Muscle layer of colon (tissue), 2 donors: ENCODE measurements around the gene MCFD2.

Experiments used
- H3K27ac ChIP-seq: one replicate; pipeline ENCODE4 v1.7.0; 2013; ENCODE audit warnings: low read depth, mild to moderate bottlenecking, low read length, moderate library complexity
- H3K27me3 ChIP-seq, 2 donors: one replicate each; pipeline ENCODE4 v1.7.0; 2013; ENCODE audit warnings: low read length in 2 of 2, mild to moderate bottlenecking in 2 of 2; ENCODE audit not compliant: insufficient read depth in 2 of 2, control insufficient read depth in 1 of 2
- H3K36me3 ChIP-seq: one replicate; pipeline ENCODE4 v1.7.0; 2013; ENCODE audit warnings: mild to moderate bottlenecking, low read length; ENCODE audit not compliant: insufficient read depth
- H3K4me1 ChIP-seq: one replicate; pipeline ENCODE4 v1.7.0; 2013; ENCODE audit warnings: mild to moderate bottlenecking, low read length; ENCODE audit not compliant: insufficient read depth
- H3K4me3 ChIP-seq, 2 donors: one replicate each; pipeline ENCODE4 v1.7.0; 2013; ENCODE audit warnings: low read length in 2 of 2, low read depth in 1 of 2, mild to moderate bottlenecking in 1 of 2, moderate library complexity in 1 of 2
- H3K9ac ChIP-seq: one replicate; pipeline ENCODE4 v1.7.0; 2013; ENCODE audit warnings: low read length
- H3K9me3 ChIP-seq: one replicate; pipeline ENCODE4 v1.7.0; 2013; ENCODE audit warnings: mild to moderate bottlenecking, low read length
- donor health status: abdominal sarcoma.
- donor health status: Adenocarcinoma of cecum.

Gene MCFD2

GRCh38 chr2:46893269-46893939, 22.2 kb downstream of the MCFD2 start:
- Histone ChIP-seq H3K27me3 (no peaks in the 10 kb centered on the region), H3K27ac (no peak overlapping the region), H3K4me3 (no peak overlapping the region), H3K36me3 (no peaks in the 10 kb centered on the region), H3K9me3 (no peaks in the 10 kb centered on the region), H3K9ac (no peak overlapping the region), H3K4me1 (peaks cover 8% of the 10 kb centered on the region)

- Histone ChIP-seq H3K4me3 (no peak overlapping the region), H3K9ac (no peak overlapping the region), H3K27me3 (no peaks in the 10 kb centered on the region), H3K27ac (no peak overlapping the region), H3K9me3 (no peaks in the 10 kb centered on the region), H3K4me1 (peaks cover 8% of the 10 kb centered on the region), H3K36me3 (no peaks in the 10 kb centered on the region)
Observed at GRCh38 chr2:46891956-46892553, 23.6 kb downstream of the MCFD2 start.

GRCh38 chr2:46888421-46888952, 27.1 kb downstream of the MCFD2 start:
- no peak overlapping the region for H3K27ac ChIP-seq
- H3K9me3 ChIP-seq: no peaks in the 10 kb centered on the region
- H3K36me3 ChIP-seq: no peaks in the 10 kb centered on the region
- H3K27me3 ChIP-seq: no peaks in the 10 kb centered on the region
- no peak overlapping the region for H3K9ac ChIP-seq
- H3K4me1 ChIP-seq: peaks cover 8% of the 10 kb centered on the region
- H3K4me3 ChIP-seq: no peak overlapping the region

- Histone ChIP-seq H3K36me3 (no peaks in the 10 kb centered on the region), H3K27me3 (no peaks in the 10 kb centered on the region), H3K27ac (no peak overlapping the region), H3K9me3 (no peaks in the 10 kb centered on the region), H3K4me3 (no peak overlapping the region), H3K4me1 (peaks cover 8% of the 10 kb centered on the region), H3K9ac (no peak overlapping the region)
Observed at GRCh38 chr2:46887028-46887885, 28.3 kb downstream of the MCFD2 start.

- H3K27ac ChIP-seq: no peak overlapping the region
- H3K9me3 ChIP-seq: no peaks in the 10 kb centered on the region
- H3K9ac ChIP-seq: no peak overlapping the region
- H3K4me1 ChIP-seq: peaks cover 8% of the 10 kb centered on the region
- no peaks in the 10 kb centered on the region for H3K27me3 ChIP-seq
- H3K36me3 ChIP-seq: no peaks in the 10 kb centered on the region
- no peak overlapping the region for H3K4me3 ChIP-seq
Observed at GRCh38 chr2:46886268-46887027, 29.2 kb downstream of the MCFD2 start.

GRCh38 chr2:46885376-46885775, 30.2 kb downstream of the MCFD2 start:
- H3K9ac ChIP-seq: no peak overlapping the region
- H3K4me1 ChIP-seq: peaks cover 14% of the 10 kb centered on the region
- H3K27ac ChIP-seq: no peak overlapping the region
- no peak overlapping the region for H3K4me3 ChIP-seq
- no peaks in the 10 kb centered on the region for H3K9me3 ChIP-seq
- no peaks in the 10 kb centered on the region for H3K36me3 ChIP-seq
- no peaks in the 10 kb centered on the region for H3K27me3 ChIP-seq

GRCh38 chr2:46879511-46879910, 36.1 kb downstream of the MCFD2 start:
- Histone ChIP-seq H3K27ac (no peak overlapping the region), H3K36me3 (no peaks in the 10 kb centered on the region), H3K9ac (no peak overlapping the region)

GRCh38 chr2:46878886-46879285, 36.7 kb downstream of the MCFD2 start:
- Histone ChIP-seq H3K4me1 (peaks cover 40% of the 10 kb centered on the region), H3K36me3 (no peaks in the 10 kb centered on the region), H3K9me3 (no peaks in the 10 kb centered on the region), H3K9ac (no peak overlapping the region), H3K27me3 (no peaks in the 10 kb centered on the region), H3K27ac (no peak overlapping the region), H3K4me3 (no peak overlapping the region)

More at GRCh38 chr2:46879511-46879910, 36.1 kb downstream of the MCFD2 start:
- Histone ChIP-seq H3K4me1 (peaks cover 33% of the 10 kb centered on the region), H3K9me3 (no peaks in the 10 kb centered on the region), H3K27me3 (no peaks in the 10 kb centered on the region), H3K4me3 (no peak overlapping the region)

- no peak overlapping the region for H3K27ac ChIP-seq
Observed at GRCh38 chr2:46878240-46878877, 37.2 kb downstream of the MCFD2 start.

GRCh38 chr2:46877619-46878113, 37.9 kb downstream of the MCFD2 start:
- no peak overlapping the region for H3K9ac ChIP-seq
- H3K4me3 ChIP-seq: no peak overlapping the region
- peaks cover 52% of the 10 kb centered on the region for H3K4me1 ChIP-seq
- no peak overlapping the region for H3K27ac ChIP-seq
- H3K27me3 ChIP-seq: no peaks in the 10 kb centered on the region
- H3K36me3 ChIP-seq: no peaks in the 10 kb centered on the region
- no peaks in the 10 kb centered on the region for H3K9me3 ChIP-seq

More at GRCh38 chr2:46878240-46878877, 37.2 kb downstream of the MCFD2 start:
- no peak overlapping the region for H3K4me3 ChIP-seq
- peaks cover 45% of the 10 kb centered on the region for H3K4me1 ChIP-seq
- no peaks in the 10 kb centered on the region for H3K36me3 ChIP-seq
- H3K9ac ChIP-seq: no peak overlapping the region
- no peaks in the 10 kb centered on the region for H3K27me3 ChIP-seq
- no peaks in the 10 kb centered on the region for H3K9me3 ChIP-seq
